Astrocyte of the cerebellum (primary cell): ENCODE data around the gene NTM.

Source experiments
- DNase-seq: peaks from one replicate; pipeline ENCODE4 v3.0.0-alpha.2; 2011; ENCODE audit warnings: low read depth
- H3K4me3 ChIP-seq: 2 replicates; pipeline ENCODE4 v1.5.1; 2011; ENCODE audit warnings: mild to moderate bottlenecking, low read depth, low read length, moderate library complexity
- in situ Hi-C: cut with HindIII; loops from 2 replicates; pipeline ENCODE4 v1.10.0; 2017; ENCODE audit warnings: low sequenced_read_pairs
- TF ChIP-seq, protein P1 (sequence below): IDR thresholded peaks from 2 replicates; pipeline ENCODE4 v1.5.1; 2012; ENCODE audit warnings: low read length, low read depth, moderate library complexity, mild to moderate bottlenecking; ENCODE audit errors: missing control alignments

The NTM gene

DNA sequence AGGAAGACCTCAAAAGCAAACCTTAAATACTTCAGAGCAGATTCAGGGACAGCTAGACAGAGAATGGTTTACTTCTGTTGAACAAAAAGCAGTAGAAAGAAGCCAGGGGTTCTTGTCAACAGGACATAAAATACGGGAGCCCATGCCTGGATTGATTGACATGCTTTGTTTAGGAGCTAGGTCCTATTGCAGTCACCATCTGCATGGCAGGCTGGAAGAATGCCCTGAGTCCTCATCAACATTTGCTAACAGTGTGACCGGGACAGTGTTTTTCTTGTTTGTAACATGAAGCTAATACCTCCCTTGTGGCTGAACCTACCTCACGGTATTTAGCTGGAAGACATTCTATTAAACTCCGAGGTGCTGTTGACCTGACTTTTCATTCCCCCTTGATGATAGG lies 225.4 kb downstream of the NTM start:
- DNase-seq: no peak
- TF ChIP-seq, protein P1, sequence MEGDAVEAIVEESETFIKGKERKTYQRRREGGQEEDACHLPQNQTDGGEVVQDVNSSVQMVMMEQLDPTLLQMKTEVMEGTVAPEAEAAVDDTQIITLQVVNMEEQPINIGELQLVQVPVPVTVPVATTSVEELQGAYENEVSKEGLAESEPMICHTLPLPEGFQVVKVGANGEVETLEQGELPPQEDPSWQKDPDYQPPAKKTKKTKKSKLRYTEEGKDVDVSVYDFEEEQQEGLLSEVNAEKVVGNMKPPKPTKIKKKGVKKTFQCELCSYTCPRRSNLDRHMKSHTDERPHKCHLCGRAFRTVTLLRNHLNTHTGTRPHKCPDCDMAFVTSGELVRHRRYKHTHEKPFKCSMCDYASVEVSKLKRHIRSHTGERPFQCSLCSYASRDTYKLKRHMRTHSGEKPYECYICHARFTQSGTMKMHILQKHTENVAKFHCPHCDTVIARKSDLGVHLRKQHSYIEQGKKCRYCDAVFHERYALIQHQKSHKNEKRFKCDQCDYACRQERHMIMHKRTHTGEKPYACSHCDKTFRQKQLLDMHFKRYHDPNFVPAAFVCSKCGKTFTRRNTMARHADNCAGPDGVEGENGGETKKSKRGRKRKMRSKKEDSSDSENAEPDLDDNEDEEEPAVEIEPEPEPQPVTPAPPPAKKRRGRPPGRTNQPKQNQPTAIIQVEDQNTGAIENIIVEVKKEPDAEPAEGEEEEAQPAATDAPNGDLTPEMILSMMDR: no peak
- no peak overlapping the region for H3K4me3 ChIP-seq
- in situ Hi-C loops: no loop called here

DNA sequence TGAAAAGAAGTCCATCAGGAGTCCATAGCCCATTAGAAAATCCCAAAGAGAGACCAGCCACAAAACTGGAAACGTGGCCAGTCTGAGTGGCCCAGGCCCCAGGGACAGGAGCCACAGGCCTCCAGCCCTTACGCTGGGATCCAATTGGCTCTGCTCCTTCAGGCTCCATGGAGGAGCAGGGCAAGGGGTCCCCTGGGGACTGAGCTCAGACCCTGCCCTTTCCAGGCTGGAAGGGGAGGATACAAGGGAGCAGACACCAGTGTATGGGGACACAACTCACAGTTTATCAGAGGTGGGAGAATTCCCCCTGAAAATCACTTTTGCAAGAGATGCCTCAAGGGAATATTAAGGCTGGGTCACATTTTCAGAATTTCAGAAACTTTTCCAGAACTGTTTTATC lies 227.5 kb downstream of the NTM start:
- no peak for DNase-seq
- in situ Hi-C loops: no loop called here
- TF ChIP-seq, protein P1: no peak
- no peak overlapping the region for H3K4me3 ChIP-seq

DNA sequence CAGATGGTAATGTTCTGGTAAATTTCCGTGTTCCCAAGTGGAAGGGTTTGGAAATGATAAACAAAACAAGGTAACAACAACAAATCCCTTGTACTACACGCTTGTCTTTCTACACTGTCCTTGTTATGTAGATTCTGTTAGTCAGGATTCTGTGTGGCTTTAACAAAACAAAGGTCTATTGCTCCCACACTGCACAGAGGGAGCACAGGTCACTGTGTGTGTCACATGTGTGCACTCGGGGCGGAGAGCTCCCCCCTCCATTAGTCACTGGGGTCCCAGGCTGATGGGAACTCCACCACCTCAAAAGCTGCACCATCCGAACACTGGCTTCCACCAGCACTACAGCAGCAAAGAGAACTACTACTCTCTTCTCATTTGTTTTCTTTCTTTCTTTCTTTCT lies 227.9 kb downstream of the NTM start:
- H3K4me3 ChIP-seq: no peak overlapping the region
- in situ Hi-C loops: no loop called here
- TF ChIP-seq, protein P1: no peak
- no peak for DNase-seq

DNA sequence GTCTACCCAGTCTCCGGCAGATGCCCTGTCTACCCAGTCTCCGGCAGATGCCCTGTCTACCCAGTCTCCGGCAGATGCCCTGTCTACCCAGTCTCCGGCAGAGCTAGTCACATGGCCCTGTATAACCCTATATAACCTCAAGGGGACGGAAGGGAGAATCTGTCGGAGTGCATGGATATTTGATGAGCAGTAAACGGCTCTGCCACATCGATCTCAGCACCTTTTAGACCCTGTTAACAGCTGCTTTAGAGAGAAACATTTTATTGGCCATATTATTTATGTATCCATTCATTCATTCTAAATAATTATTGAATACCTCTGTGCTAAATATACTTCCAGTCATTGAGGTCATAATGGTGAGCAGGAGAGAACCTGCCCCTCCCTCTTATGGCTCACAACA lies 228.9 kb downstream of the NTM start:
- in situ Hi-C loops: no loop called here
- TF ChIP-seq, protein P1: no peak
- no peak overlapping the region for H3K4me3 ChIP-seq
- DNase-seq: no peak

DNA sequence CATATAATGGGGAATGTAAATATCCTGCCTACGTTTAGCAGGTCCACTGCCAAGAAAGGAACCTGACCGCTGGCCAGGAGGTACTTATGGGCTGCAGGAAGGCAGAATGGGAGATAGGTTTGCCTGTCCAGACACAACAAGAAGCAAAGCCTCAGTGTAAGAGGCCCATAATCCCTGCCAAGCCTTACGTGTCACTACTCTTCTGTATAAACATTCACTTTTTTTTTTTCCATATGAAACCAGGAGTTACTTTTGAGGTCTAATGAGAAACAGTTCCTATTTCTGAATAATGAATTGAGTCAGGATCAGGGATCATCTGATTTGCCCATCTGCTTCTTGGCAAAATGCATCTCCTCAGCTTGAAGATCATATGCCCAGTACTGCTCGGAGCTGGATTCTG lies 230.2 kb downstream of the NTM start:
- DNase-seq: no peak
- TF ChIP-seq, protein P1: no peak
- H3K4me3 ChIP-seq: no peak overlapping the region
- in situ Hi-C loops: no loop called here

DNA sequence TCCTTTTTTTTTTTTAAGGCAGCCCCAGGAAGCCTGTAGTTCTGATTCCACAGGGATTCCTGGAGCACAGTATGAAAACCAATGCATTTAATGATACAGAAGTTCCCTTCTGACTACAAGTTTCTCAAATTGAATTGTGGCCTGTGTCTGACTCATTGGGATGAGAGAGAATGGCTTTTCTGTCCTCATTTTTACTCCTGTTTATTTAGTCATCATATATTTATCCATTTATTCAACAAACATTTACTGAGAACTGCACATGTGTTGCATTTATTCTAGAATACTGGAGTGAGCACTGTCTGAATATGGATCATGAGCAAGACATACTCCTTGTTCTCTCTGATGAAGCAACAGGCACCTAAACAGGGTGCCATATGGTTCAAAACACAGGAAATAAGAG lies 231.2 kb downstream of the NTM start:
- TF ChIP-seq, protein P1: no peak
- DNase-seq: no peak
- in situ Hi-C loops: no loop called here
- no peak overlapping the region for H3K4me3 ChIP-seq

DNA sequence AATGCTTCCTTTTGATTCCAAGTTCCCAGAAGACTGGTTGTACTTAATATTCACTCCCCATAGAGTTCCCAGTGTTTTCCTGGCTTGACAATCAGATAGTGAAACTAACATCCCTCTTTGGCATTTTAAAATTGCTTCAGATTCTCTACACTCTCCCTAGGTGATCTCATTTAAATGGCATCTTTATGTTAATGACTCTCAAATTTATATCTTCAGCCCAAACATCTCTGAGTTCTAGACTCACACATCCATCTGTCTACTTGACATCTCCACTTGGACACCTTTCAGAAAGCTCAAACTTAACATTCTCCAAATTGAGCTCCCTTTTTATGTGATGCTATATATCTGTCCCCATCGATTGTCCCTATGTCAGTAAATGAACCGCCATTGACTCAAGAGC lies 232.0 kb downstream of the NTM start:
- in situ Hi-C loops: no loop called here
- TF ChIP-seq, protein P1: no peak
- no peak overlapping the region for H3K4me3 ChIP-seq
- DNase-seq: no peak
